HEK293T (cell line): ENCODE results near the gene STEAP2.

ENCODE experiments used
- ARNT ChIP-seq: fragments of 450-650 bp; IDR thresholded peaks from 2 replicates; pipeline ENCODE4 v1.6.1; 2017; ENCODE audit warnings: mild to moderate bottlenecking
- ELF4 ChIP-seq: fragments of 450-650 bp; IDR thresholded peaks from 2 replicates; pipeline ENCODE4 v1.6.1; 2017; ENCODE audit warnings: antibody characterized with exemption
- FOXK2 ChIP-seq: fragments of 450-650 bp; IDR thresholded peaks from 2 replicates; pipeline ENCODE4 v1.6.1; 2016; ENCODE audit warnings: mild to moderate bottlenecking
- FOXM1 ChIP-seq: fragments of 450-650 bp; IDR thresholded peaks from 2 replicates; pipeline ENCODE4 v1.6.1; 2017; ENCODE audit warnings: mild to moderate bottlenecking, borderline replicate concordance
- LEF1 ChIP-seq: fragments of 450-650 bp; IDR thresholded peaks from 2 replicates; pipeline ENCODE4 v1.6.1; 2017; ENCODE audit warnings: mild to moderate bottlenecking, borderline replicate concordance
- SP1 ChIP-seq: fragments of 450-650 bp; IDR thresholded peaks from 2 replicates; pipeline ENCODE4 v1.6.1; 2017
- ZNF384 ChIP-seq: fragments of 450-650 bp; IDR thresholded peaks from 2 replicates; pipeline ENCODE4 v1.6.1; 2016

GRCh38 chr7:90169891-90170290 is 41.6 kb upstream of the STEAP2 start:
- no peak for TF ChIP-seq FOXM1
- TF ChIP-seq SP1: no peak
- no peak for TF ChIP-seq LEF1
- TF ChIP-seq FOXK2: no peak
- no peak for TF ChIP-seq ZNF384
- TF ChIP-seq ARNT: no peak
- TF ChIP-seq ELF4: no peak
